ENCODE measurements around the gene ZNF343.

Gene ZNF343

GRCh38 chr20:2446845-2447244, 61.9 kb downstream of the ZNF343 start:
- peaks cover 10% of the 10 kb centered on the region for H3K36me3 Mint-ChIP-seq
- H3K4me3 Mint-ChIP-seq, result no peak overlapping the region
- H3K9me3 Mint-ChIP-seq (ENCODE audit: low read depth), result no peaks in the 10 kb centered on the region
- H3K27me3 Mint-ChIP-seq, result no peaks in the 10 kb centered on the region
- H3K27ac Mint-ChIP-seq, result no peak overlapping the region
- H3K4me1 Mint-ChIP-seq (ENCODE audit: low read depth), result peaks cover 14% of the 10 kb centered on the region
